Body of pancreas (tissue), 4 donors: ENCODE measurements around the gene TEKT3. TPM values are rescaled to one million over a fixed set of nuclear protein-coding genes. Genes with fewer than 3 reads are reported as not detected.
A peak's percentile ranks its signal among the peaks of the same experiment; 100 is the strongest.

ENCODE experiments used
- ATAC-seq: fragments of 150-250 bp; one replicate; pipeline ENCODE4 v1.9.1; 2016
- DNase-seq, 4 donors: peaks; one replicate each; pipeline ENCODE4 v3.0.0-alpha.2; 2019
- H3K27ac ChIP-seq, 4 donors: fragments of 200-600 bp; sonication (generic); 1 replicate in 3 of 4; 2 replicates in 1 of 4; pipeline versions ENCODE4 v1.5.1 to v1.6.1; 2016 to 2019; ENCODE audit warnings: mild to moderate bottlenecking in 1 of 4, mixed read lengths in 1 of 4, moderate library complexity in 1 of 4
- H3K27me3 ChIP-seq, 2 donors: fragments of 200-600 bp; sonication (generic); one replicate each; pipeline ENCODE4 v1.6.0; 2016; ENCODE audit warnings: mild to moderate bottlenecking in 1 of 2
- H3K36me3 ChIP-seq, 2 donors: fragments of 200-600 bp; sonication (generic); replicated peaks in 1 of 2; 2 replicates each; pipeline ENCODE4 v1.5.1; 2016; ENCODE audit warnings: low read depth in 2 of 2; ENCODE audit not compliant: insufficient read depth in 1 of 2
- H3K4me1 ChIP-seq: fragments of 200-600 bp; sonication (generic); one replicate; pipeline ENCODE4 v1.6.0; 2016
- H3K4me3 ChIP-seq, 2 donors: fragments of 200-600 bp; sonication (generic); 1 replicate in 1 of 2; 2 replicates in 1 of 2; pipeline ENCODE4 v1.5.1; 2016 to 2019
- H3K9me3 ChIP-seq, 3 donors: fragments of 200-600 bp; sonication (generic); 1 replicate in 2 of 3; 2 replicates in 1 of 3; pipeline ENCODE4 v1.5.1; 2016
- POLR2A ChIP-seq, 3 donors: fragments of 450-650 bp; IDR thresholded peaks; one replicate each; pipeline ENCODE4 v1.6.1; 2016; ENCODE audit warnings: antibody characterized with exemption in 3 of 3, mild to moderate bottlenecking in 2 of 3
- WGBS, 2 donors: methylation state at CpG; one replicate each; pipeline ENCODE4 v1.1.5; 2017; 5-methylcytosine and 5-hydroxymethylcytosine counted together
- intact Hi-C: fragments of 100-400 bp; cut with DNase I; formaldehyde crosslinking; loops from one replicate; pipeline ENCODE4 v1.15.1; 2023
- total RNA-seq, 2 donors: library from RNA; depleted of rRNA; stranded (reverse); fragments of >200 nt; gene quantifications; one replicate each; pipeline ENCODE4 v1.1.0, GENCODE V29; 2016
- TF ChIP-seq, protein P1 (sequence below), 7 experiments: fragments of 450-650 bp in 4 of 7; fragments of 200-600 bp in 3 of 7; sonication (generic) in 3 of 7; IDR thresholded peaks; one replicate each; pipeline ENCODE4 v1.5.1; 2016 to 2019; ENCODE audit warnings: antibody characterized with exemption in 7 of 7

The TEKT3 gene
- total RNA-seq, 2 donors from 2014 or later: not detected

DNA sequence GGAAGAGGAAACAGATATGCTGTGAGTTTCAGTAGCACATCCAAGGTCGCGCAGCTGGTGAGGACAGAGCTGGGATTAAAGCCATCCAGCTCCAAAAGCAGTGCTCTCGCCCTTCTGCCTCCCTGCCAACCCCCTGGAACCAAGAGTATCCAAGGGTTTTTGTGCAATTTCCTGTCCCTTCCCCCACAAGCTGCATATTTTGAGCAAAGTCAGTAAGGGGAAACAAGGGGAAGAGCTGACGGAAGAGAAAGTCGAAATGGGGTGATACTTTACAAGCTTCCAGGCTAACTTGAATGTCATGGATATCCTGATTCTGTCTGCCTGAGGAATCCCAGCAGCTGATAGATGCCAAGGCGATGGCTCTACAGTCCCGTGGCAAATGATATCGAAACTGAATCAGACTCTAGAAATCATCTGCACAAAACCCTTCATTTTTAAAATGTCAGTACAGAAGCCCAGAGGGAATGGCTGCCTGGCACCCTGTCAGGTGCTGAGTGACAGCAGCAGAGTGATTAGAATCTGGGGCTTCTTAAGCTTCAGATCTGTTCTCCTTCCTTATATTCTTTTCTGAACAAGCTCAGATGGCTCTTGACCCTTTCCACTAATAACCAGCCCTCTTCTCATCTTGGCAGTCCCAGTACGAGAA is 42.9 kb upstream of the TEKT3 start:
- Histone ChIP-seq H3K9me3 (no peaks in the 10 kb centered on the region), H3K27me3 (no peaks in the 10 kb centered on the region), H3K4me1 (peaks cover 17% of the 10 kb centered on the region), H3K4me3 (no peak overlapping the region), H3K27ac (no peak overlapping the region), H3K36me3 (no peaks in the 10 kb centered on the region)
- intact Hi-C loops: no loop called here
- WGBS, 2 donors: 58 to 75% methylated on average over 9 of the region's 9 CpGs
- ATAC-seq: no peak
- peak in 1 of 4 donors; percentile 33 for DNase-seq
- no peak for TF ChIP-seq POLR2A (IDR thresholded peaks at IDR 0.05)
- TF ChIP-seq, protein P1, sequence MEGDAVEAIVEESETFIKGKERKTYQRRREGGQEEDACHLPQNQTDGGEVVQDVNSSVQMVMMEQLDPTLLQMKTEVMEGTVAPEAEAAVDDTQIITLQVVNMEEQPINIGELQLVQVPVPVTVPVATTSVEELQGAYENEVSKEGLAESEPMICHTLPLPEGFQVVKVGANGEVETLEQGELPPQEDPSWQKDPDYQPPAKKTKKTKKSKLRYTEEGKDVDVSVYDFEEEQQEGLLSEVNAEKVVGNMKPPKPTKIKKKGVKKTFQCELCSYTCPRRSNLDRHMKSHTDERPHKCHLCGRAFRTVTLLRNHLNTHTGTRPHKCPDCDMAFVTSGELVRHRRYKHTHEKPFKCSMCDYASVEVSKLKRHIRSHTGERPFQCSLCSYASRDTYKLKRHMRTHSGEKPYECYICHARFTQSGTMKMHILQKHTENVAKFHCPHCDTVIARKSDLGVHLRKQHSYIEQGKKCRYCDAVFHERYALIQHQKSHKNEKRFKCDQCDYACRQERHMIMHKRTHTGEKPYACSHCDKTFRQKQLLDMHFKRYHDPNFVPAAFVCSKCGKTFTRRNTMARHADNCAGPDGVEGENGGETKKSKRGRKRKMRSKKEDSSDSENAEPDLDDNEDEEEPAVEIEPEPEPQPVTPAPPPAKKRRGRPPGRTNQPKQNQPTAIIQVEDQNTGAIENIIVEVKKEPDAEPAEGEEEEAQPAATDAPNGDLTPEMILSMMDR (IDR thresholded peaks at IDR 0.05): no peak

DNA sequence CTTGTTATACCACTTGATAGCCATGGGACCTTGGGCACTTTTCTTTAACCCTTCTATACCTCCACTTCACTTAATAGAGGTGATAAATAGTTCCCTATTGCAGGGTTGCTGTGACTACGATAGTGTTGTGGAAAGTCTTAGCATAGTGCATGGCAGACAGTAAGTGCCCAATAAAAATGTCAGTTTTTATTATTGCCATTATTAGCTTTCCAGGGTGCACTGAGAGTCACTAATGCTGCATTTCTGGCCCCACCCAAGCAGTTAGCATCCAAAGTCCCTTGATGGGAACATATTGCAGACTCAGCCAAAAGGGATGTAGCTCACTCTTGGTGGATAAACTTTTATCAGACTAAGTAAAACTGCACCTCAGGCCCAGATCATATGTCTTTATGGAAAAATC is 41.5 kb upstream of the TEKT3 start:
- no peak overlapping the region for H3K4me3 ChIP-seq
- 88 to 95% methylated on average over 1 of the region's 1 CpG for WGBS, 2 donors
- H3K27ac ChIP-seq: no peak overlapping the region
- TF ChIP-seq, protein P1 (IDR thresholded peaks at IDR 0.05): no peak
- no peak for TF ChIP-seq POLR2A (IDR thresholded peaks at IDR 0.05)
- ATAC-seq: no peak
- no peaks in the 10 kb centered on the region for H3K36me3 ChIP-seq
- no peak for DNase-seq
- H3K9me3 ChIP-seq: no peaks in the 10 kb centered on the region
- no peaks in the 10 kb centered on the region for H3K27me3 ChIP-seq
- H3K4me1 ChIP-seq: peaks cover 17% of the 10 kb centered on the region
- intact Hi-C loops: no loop called here

DNA sequence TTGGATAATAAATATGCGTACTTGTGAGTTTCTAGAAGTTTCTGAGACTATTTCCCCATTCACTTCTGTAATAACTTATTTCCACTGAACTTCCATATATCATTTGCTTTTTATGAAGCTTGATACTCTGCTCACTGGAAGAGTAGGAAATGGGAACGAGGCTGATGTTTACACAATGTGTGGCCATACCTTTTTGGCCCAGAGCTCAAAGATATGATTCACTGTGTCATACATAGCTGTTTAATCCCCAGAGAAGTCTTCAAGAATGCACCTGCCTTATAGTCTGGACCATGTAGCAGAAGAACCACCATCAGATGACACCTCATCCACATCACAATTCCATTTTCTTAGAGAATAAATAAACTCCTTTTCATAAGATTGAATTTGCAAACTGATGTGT is 40.3 kb upstream of the TEKT3 start:
- DNase-seq (no peak), ATAC-seq (no peak)
- 40 to 44% methylated on average over 2 of the region's 2 CpGs for WGBS, 2 donors

DNA sequence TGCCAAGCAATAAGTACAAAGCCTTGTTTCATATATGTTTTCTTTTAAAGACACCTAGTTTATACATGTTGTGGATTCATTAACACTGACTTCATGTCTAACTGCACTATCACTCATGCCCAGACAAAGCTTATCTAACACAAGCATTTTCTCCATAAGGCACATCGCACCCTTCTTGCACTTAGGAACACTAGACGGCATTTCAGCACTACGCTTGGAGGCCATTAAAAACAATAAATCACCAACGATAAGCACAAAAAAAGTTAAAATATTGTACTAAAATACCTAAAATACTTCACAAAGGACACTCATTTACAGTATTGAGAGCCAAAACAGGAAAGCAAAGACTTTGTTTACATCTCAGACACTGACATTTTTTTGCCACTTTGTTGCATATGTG is 39.0 kb upstream of the TEKT3 start:
- no peak for DNase-seq
- intact Hi-C loops: no loop called here
- 63 to 92% methylated on average over 4 of the region's 4 CpGs for WGBS, 2 donors

More for the DNA sequence above, 40.3 kb upstream of the TEKT3 start:
- no peak for TF ChIP-seq POLR2A (IDR thresholded peaks at IDR 0.05)
- TF ChIP-seq, protein P1 (IDR thresholded peaks at IDR 0.05): no peak
- H3K9me3 ChIP-seq: no peaks in the 10 kb centered on the region
- H3K27ac ChIP-seq: no peak overlapping the region
- no peak overlapping the region for H3K4me3 ChIP-seq
- H3K4me1 ChIP-seq: peaks cover 26% of the 10 kb centered on the region
- intact Hi-C loops: no loop called here
- no peaks in the 10 kb centered on the region for H3K27me3 ChIP-seq
- no peaks in the 10 kb centered on the region for H3K36me3 ChIP-seq

More for the DNA sequence above, 39.0 kb upstream of the TEKT3 start:
- ATAC-seq: no peak
- no peak overlapping the region for H3K4me3 ChIP-seq
- H3K9me3 ChIP-seq: no peaks in the 10 kb centered on the region
- H3K27ac ChIP-seq: no peak overlapping the region
- peaks cover 24% of the 10 kb centered on the region for H3K4me1 ChIP-seq
- TF ChIP-seq, protein P1 (IDR thresholded peaks at IDR 0.05): no peak
- no peak for TF ChIP-seq POLR2A (IDR thresholded peaks at IDR 0.05)
- no peaks in the 10 kb centered on the region for H3K36me3 ChIP-seq
- no peaks in the 10 kb centered on the region for H3K27me3 ChIP-seq
